GM12801 (cell line): ENCODE measurements around the gene PPP1R36.

Experiments used
- TF ChIP-seq, protein P1 (sequence below): IDR thresholded peaks from one replicate; pipeline ENCODE4 v1.5.1; 2011; ENCODE audit warnings: control low read depth; ENCODE audit not compliant: insufficient read length; ENCODE audit errors: extremely low read depth

PPP1R36 gene

DNA sequence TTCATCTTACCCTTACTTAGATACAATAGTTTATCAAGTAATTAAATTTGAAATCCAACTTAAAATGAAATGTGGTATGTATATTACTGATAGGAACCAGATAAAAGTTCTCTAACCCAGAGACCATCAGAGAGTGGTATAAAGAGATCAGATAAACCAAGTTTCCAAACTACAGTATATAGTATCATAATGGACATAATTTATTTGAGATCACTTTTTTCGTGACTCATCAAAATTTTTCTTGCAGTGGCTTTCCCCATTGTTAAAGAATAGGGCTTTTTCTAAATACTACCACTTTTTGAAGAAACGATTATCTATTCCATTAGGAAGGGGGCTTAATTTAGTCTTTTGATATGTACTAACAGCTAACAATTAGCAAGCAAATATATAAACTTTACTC lies 24.4 kb upstream of the PPP1R36 start:
- TF ChIP-seq, protein P1, sequence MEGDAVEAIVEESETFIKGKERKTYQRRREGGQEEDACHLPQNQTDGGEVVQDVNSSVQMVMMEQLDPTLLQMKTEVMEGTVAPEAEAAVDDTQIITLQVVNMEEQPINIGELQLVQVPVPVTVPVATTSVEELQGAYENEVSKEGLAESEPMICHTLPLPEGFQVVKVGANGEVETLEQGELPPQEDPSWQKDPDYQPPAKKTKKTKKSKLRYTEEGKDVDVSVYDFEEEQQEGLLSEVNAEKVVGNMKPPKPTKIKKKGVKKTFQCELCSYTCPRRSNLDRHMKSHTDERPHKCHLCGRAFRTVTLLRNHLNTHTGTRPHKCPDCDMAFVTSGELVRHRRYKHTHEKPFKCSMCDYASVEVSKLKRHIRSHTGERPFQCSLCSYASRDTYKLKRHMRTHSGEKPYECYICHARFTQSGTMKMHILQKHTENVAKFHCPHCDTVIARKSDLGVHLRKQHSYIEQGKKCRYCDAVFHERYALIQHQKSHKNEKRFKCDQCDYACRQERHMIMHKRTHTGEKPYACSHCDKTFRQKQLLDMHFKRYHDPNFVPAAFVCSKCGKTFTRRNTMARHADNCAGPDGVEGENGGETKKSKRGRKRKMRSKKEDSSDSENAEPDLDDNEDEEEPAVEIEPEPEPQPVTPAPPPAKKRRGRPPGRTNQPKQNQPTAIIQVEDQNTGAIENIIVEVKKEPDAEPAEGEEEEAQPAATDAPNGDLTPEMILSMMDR: no peak

DNA sequence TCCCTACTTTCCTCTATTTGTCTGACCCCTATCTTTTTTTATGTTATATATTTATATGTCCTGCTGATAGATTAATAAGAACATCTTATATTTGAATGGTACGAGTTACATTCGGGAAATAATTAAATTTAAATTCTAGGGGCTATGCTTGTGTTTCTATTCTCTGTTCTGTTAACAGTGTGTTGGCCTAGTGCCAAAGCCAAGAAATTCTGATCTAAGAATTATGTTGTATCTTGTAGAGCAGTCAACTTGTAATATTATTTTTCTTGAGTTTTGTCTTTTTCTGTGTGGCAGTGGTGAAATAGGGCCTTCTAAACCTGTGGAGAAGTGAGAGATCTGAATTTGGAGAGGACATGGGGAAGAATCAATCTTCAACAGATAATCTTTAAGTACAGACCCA lies 18.2 kb upstream of the PPP1R36 start:
- TF ChIP-seq, protein P1: no peak

DNA sequence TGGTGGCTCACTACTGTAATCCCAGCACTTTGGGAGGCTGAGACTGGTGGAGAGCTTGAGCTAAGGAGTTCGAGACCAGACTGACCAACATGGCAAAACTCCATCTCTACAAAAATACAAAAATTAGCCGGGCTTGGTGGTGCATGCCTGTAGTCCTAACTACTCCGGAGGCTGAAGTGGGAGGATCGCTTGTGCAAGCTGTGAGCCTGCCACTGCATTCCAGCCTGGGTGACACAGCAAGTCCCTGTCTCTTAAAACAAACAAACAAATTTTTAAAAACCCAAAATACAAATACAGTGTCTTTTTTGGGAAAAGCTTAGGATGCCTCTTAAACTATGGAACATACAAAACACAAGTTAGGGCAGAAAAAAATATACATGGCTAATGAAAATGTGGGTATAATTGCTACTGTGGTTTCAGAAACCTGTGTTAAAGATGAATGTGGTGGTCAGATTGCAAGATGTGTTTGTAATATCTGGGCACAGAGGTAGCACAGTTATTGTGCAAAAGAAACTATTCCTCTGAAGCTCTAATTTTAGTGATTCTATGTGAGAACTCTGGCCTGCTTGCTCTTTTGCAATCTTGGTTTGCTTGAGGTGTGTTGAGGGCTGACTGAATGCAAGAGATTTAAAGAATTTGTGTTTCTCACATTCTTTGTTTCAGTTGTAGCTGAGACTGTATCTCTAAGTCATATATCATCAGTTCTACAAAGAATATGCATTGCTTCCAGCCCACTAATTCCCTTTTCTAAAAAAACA lies 13.1 kb upstream of the PPP1R36 start:
- TF ChIP-seq, protein P1: no peak

DNA sequence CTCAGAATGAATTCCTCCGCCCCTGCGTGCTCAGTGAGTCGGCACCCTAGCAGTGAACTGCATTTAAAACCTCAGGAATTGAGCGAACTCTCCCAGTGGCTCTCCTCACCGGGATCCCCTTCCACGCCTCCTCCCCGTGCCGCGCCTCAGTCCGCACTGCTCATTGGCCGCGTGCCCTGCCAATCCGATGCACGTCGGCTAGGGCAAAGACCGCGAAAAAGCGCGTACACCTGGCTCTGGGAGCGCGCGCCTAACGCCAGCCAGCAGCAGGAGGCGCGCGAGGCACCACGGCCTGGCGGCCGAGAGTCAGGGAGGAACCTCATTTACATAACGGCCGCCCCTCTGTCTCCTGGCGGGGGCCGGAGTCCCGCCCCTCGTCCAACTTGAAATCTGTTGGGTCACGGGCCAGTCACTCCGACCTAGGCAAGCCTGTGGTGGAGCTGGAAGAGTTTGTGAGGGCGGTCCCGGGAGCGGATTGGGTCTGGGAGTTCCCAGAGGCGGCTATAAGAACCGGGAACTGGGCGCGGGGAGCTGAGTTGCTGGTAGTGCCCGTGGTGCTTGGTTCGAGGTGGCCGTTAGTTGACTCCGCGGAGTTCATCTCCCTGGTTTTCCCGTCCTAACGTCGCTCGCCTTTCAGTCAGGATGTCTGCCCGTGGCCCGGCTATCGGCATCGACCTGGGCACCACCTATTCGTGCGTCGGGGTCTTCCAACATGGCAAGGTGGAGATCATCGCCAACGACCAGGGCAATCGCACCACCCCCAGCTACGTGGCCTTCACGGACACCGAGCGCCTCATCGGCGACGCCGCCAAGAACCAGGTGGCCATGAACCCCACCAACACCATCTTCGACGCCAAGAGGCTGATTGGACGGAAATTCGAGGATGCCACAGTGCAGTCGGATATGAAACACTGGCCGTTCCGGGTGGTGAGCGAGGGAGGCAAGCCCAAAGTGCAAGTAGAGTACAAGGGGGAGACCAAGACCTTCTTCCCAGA lies 9.3 kb upstream of the PPP1R36 start, which contains the start of gene HSPA2:
Gene HSPA2, plus strand, starts transcription at position 534 of the 995 bp plus-strand sequence. Its CDS starts 109 bp downstream, at position 643.
- TF ChIP-seq, protein P1: no peak

DNA sequence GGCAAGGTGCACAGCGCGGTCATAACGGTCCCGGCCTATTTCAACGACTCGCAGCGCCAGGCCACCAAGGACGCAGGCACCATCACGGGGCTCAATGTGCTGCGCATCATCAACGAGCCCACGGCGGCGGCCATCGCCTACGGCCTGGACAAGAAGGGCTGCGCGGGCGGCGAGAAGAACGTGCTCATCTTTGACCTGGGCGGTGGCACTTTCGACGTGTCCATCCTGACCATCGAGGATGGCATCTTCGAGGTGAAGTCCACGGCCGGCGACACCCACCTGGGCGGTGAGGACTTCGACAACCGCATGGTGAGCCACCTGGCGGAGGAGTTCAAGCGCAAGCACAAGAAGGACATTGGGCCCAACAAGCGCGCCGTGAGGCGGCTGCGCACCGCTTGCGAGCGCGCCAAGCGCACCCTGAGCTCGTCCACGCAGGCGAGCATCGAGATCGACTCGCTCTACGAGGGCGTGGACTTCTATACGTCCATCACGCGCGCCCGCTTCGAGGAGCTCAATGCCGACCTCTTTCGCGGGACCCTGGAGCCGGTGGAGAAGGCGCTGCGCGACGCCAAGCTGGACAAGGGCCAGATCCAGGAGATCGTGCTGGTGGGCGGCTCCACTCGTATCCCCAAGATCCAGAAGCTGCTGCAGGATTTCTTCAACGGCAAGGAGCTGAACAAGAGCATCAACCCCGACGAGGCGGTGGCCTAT lies 8.3 kb upstream of the PPP1R36 start:
- TF ChIP-seq, protein P1: no peak

DNA sequence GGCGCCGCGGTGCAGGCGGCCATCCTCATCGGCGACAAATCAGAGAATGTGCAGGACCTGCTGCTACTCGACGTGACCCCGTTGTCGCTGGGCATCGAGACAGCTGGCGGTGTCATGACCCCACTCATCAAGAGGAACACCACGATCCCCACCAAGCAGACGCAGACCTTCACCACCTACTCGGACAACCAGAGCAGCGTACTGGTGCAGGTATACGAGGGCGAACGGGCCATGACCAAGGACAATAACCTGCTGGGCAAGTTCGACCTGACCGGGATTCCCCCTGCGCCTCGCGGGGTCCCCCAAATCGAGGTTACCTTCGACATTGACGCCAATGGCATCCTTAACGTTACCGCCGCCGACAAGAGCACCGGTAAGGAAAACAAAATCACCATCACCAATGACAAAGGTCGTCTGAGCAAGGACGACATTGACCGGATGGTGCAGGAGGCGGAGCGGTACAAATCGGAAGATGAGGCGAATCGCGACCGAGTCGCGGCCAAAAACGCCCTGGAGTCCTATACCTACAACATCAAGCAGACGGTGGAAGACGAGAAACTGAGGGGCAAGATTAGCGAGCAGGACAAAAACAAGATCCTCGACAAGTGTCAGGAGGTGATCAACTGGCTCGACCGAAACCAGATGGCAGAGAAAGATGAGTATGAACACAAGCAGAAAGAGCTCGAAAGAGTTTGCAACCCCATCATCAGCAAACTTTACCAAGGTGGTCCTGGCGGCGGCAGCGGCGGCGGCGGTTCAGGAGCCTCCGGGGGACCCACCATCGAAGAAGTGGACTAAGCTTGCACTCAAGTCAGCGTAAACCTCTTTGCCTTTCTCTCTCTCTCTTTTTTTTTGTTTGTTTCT lies 7.6 kb upstream of the PPP1R36 start:
- TF ChIP-seq, protein P1: no peak
